IMR-90 (cell line): ENCODE results near the gene CPHXL2. TPM values are rescaled to one million over a fixed set of nuclear protein-coding genes. Genes with fewer than 3 reads are reported as not detected.

Experiments
- ATAC-seq: fragments of 200-7000 bp; cut with Tn5 transposase; 2 replicates; pipeline ENCODE4 v1.9.1; 2020; ENCODE audit warnings: low read depth, mild to moderate bottlenecking, moderate library complexity
- BruUV-seq: library from RNA; stranded (reverse); fragments of 400-500 nt; replicated peaks from 2 replicates; lab custom pipeline; 2021; lab: Mats Ljungman, UMichigan
- CTCF ChIA-PET: fragments of 300-600 bp; formaldehyde crosslinking; extraction: SDS; loops from one replicate; lab custom pipeline; 2021; ENCODE audit warnings: antibody characterized with exemption; lab: Yijun Ruan, JAX
- POLR2A ChIA-PET: fragments of 300-600 bp; sonication (Branson Sonifier 250); formaldehyde crosslinking; loops from one replicate; lab custom pipeline; 2022; ENCODE audit warnings: antibody characterized with exemption; ENCODE audit not compliant: unreplicated experiment; lab: Charles Lee
- DNase-seq: peaks from one replicate; pipeline ENCODE4 v3.0.0; 2013
- H2AFZ ChIP-seq: replicated peaks from 2 replicates; pipeline ENCODE3; 2013; ENCODE audit warnings: low read length, mild to moderate bottlenecking; ENCODE audit not compliant: poor library complexity
- H2AK5ac ChIP-seq: 2 replicates; pipeline ENCODE4 v1.6.1; 2013; ENCODE audit warnings: low read depth, low read length, inconsistent platforms
- H2AK9ac ChIP-seq: replicated peaks from 2 replicates; pipeline ENCODE3; 2013; ENCODE audit warnings: mild to moderate bottlenecking, low read depth, low read length, moderate library complexity; ENCODE audit not compliant: poor library complexity
- H2BK120ac ChIP-seq: 2 replicates; pipeline ENCODE4 v1.6.1; 2013; ENCODE audit warnings: low read depth, low read length, inconsistent platforms
- H2BK15ac ChIP-seq: 3 replicates; pipeline ENCODE4 v1.6.1; 2013; ENCODE audit warnings: low read depth, low read length, inconsistent platforms
- H2BK20ac ChIP-seq: 2 replicates; pipeline ENCODE4 v1.6.1; 2013; ENCODE audit warnings: low read depth, mild to moderate bottlenecking, inconsistent platforms, low read length, moderate library complexity
- H2BK5ac ChIP-seq: 2 replicates; pipeline ENCODE4 v1.6.1; 2013; ENCODE audit warnings: mild to moderate bottlenecking, low read depth, low read length, inconsistent platforms; ENCODE audit not compliant: poor library complexity, severe bottlenecking
- H3K14ac ChIP-seq: replicated peaks from 2 replicates; pipeline ENCODE4 v1.6.1; 2013; ENCODE audit warnings: low read depth, low read length, inconsistent platforms
- H3K18ac ChIP-seq: 2 replicates; pipeline ENCODE4 v1.6.1; 2013; ENCODE audit warnings: low read depth, low read length, control low read depth
- H3K23ac ChIP-seq: 2 replicates; pipeline ENCODE4 v1.6.1; 2013; ENCODE audit warnings: low read depth, low read length, inconsistent platforms
- H3K27ac ChIP-seq: 2 replicates; pipeline ENCODE4 v1.5.1; 2013; ENCODE audit warnings: mild to moderate bottlenecking, control low read depth, low read length; ENCODE audit not compliant: insufficient read depth
- H3K27me3 ChIP-seq: 2 replicates; pipeline ENCODE4 v1.6.1; 2013; ENCODE audit warnings: low read length; ENCODE audit not compliant: control insufficient read depth, insufficient read depth
- H3K36me3 ChIP-seq: 2 replicates; pipeline ENCODE4 v1.6.1; 2013; ENCODE audit warnings: low read length, mixed read lengths; ENCODE audit not compliant: control insufficient read depth, insufficient read depth
- H3K4ac ChIP-seq: 2 replicates; pipeline ENCODE4 v1.6.1; 2013; ENCODE audit warnings: low read depth, low read length, inconsistent platforms
- H3K4me1 ChIP-seq: 2 replicates; pipeline ENCODE4 v1.6.1; 2013; ENCODE audit warnings: low read length, mixed read lengths; ENCODE audit not compliant: control insufficient read depth, insufficient read depth
- H3K4me2 ChIP-seq: 2 replicates; pipeline ENCODE4 v1.6.1; 2013; ENCODE audit warnings: low read depth, mild to moderate bottlenecking, control low read depth, low read length, moderate library complexity
- H3K4me3 ChIP-seq: 2 replicates; pipeline ENCODE4 v1.5.1; 2013; ENCODE audit warnings: low read depth, mild to moderate bottlenecking, control low read depth, low read length, moderate library complexity; ENCODE audit not compliant: insufficient read depth
- H3K56ac ChIP-seq: 2 replicates; pipeline ENCODE4 v1.6.1; 2013; ENCODE audit warnings: low read length, inconsistent platforms; ENCODE audit not compliant: insufficient read depth; ENCODE audit errors: extremely low read depth
- H3K79me1 ChIP-seq, 2 experiments: 2 replicates each; pipeline ENCODE4 v1.6.1; 2013; ENCODE audit warnings: low read length in 2 of 2, inconsistent platforms in 1 of 2, low read depth in 1 of 2
- H3K9ac ChIP-seq: 2 replicates; pipeline ENCODE4 v1.6.1; 2013; ENCODE audit warnings: low read depth, low read length, control low read depth
- H3K9me1 ChIP-seq: 2 replicates; pipeline ENCODE4 v1.6.1; 2013; ENCODE audit warnings: low read length, inconsistent platforms; ENCODE audit not compliant: insufficient read depth
- H3K9me3 ChIP-seq: 2 replicates; pipeline ENCODE4 v1.6.1; 2013; ENCODE audit warnings: low read length; ENCODE audit not compliant: control insufficient read depth, insufficient read depth
- H4K20me1 ChIP-seq: 2 replicates; pipeline ENCODE4 v1.6.1; 2013; ENCODE audit warnings: low read length, inconsistent platforms; ENCODE audit not compliant: insufficient read depth
- H4K5ac ChIP-seq: 2 replicates; pipeline ENCODE4 v1.6.1; 2013; ENCODE audit warnings: mild to moderate bottlenecking, low read depth, low read length, control low read depth
- H4K8ac ChIP-seq, 2 experiments: 2 replicates each; pipeline ENCODE4 v1.6.1; 2013; ENCODE audit warnings: low read depth in 2 of 2, low read length in 2 of 2, control low read depth in 1 of 2, inconsistent platforms in 1 of 2
- H4K91ac ChIP-seq: 2 replicates; pipeline ENCODE4 v1.6.1; 2013; ENCODE audit warnings: low read depth, low read length, inconsistent platforms; ENCODE audit not compliant: insufficient read depth
- CEBPB ChIP-seq: IDR thresholded peaks from 2 replicates; pipeline ENCODE4 v1.6.1; 2012; ENCODE audit warnings: low read depth, low read length, improper control_type of control experiment
- CHD1 ChIP-seq: IDR thresholded peaks from 2 replicates; pipeline ENCODE4 v1.6.1; 2012; ENCODE audit warnings: low read depth, low read length, improper control_type of control experiment
- FOS ChIP-seq: fragments of 150-350 bp; IDR thresholded peaks from 2 replicates; pipeline ENCODE4 v1.6.1; 2016; ENCODE audit warnings: low read depth, low read length
- WGBS, 2 experiments: methylation state at CpG; one replicate each; pipeline versions ENCODE4 v1.1.5 to v1.1.7; 2013; ENCODE audit warnings: missing lambda C conversion rate in 2 of 2; ENCODE audit not compliant: insufficient read length in 1 of 2; ENCODE audit errors: extremely low coverage in 2 of 2; 5-methylcytosine and 5-hydroxymethylcytosine counted together
- dilution Hi-C: fragments of 300-500 bp; cut with HindIII; formaldehyde crosslinking; loops from one replicate; pipeline ENCODE4 v1.14.3; 2018; ENCODE audit warnings: low sequenced_read_pairs; ENCODE audit not compliant: unreplicated experiment
- in situ Hi-C: fragments of 300-500 bp; cut with MboI; formaldehyde crosslinking; loops from 3 replicates; pipeline ENCODE4 v1.14.3; 2019; ENCODE audit warnings: low sequenced_read_pairs, inconsistent platforms, mixed read lengths
- intact Hi-C: fragments of 100-400 bp; cut with micrococcal nuclease; formaldehyde crosslinking; loops from 2 replicates; pipeline ENCODE4 v1.10.0; 2022
- polyA plus RNA-seq, 3 experiments: library from polyadenylated mRNA; depleted of rRNA; stranded (reverse); fragments of >200 nt; gene quantifications; 2 replicates each; pipeline ENCODE4 v1.2.3, GENCODE V29; 2012; ENCODE audit warnings: low replicate concordance in 1 of 3
- total RNA-seq: library from RNA; depleted of rRNA; stranded (reverse); fragments of >200 nt; gene quantifications from 2 replicates; pipeline ENCODE4 v1.2.3, GENCODE V29; 2012

CPHXL2 gene
- total and polyA plus RNA-seq, 2 of the 4 experiments (the other 2 are of a cell fraction) = not detected

DNA sequence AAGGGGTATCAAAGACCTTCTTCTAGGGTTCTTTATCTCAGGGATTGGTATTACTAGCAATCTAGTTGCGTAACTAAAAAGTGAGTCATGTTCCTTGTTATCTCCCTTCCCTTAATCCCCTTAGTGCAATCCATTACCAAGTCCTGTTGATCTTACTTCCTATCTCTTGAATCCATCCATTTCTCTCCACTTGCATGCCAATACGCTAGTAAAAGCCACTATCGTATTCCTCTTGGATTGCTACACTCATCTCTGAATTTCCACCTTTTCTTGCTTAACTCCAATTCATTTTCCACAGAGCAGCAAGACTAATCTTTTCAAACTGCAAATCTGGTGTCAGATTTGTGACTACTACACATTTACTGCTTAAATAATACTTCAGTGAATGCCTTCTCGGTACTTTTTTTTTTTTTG lies 51.9 kb downstream of the CPHXL2 start:
- Histone ChIP-seq H3K9me1 (no peaks in the 10 kb centered on the region), H4K5ac (no peak overlapping the region), H3K14ac (no peak overlapping the region), H3K27me3 (no peaks in the 10 kb centered on the region), H3K9ac (no peak overlapping the region), H2BK120ac (no peak overlapping the region), H3K23ac (no peak overlapping the region), H4K8ac (no peak overlapping the region), H3K4me3 (no peak overlapping the region), H3K79me1 (peaks cover 13 to 23% of the 10 kb centered on the region in 2 experiments), H2BK20ac (no peak overlapping the region), H3K4me1 (peaks cover 5% of the 10 kb centered on the region), H3K36me3 (peaks cover 41% of the 10 kb centered on the region), H3K27ac (no peak overlapping the region), H2BK15ac (no peak overlapping the region), H3K4me2 (no peak overlapping the region), H2AK9ac (no peak overlapping the region), H2AFZ (no peak overlapping the region), H3K4ac (no peak overlapping the region), H4K20me1 (no peaks in the 10 kb centered on the region), H3K9me3 (no peaks in the 10 kb centered on the region), H3K18ac (no peak overlapping the region), H2BK5ac (no peak overlapping the region), H3K56ac (no peak overlapping the region), H2AK5ac (no peak overlapping the region), H4K91ac (no peak overlapping the region)
- intact Hi-C loops (loop anchor here (10.0 kb wide), 2 partner anchors 160 to 430 kb away; partner anchors contain the start of gene TMEM170A), in situ Hi-C loops (no loop called here), dilution Hi-C loops (no loop called here)
- peak; percentile 63 for DNase-seq
- ChIA-PET POLR2A (no interaction called here), CTCF (no interaction called here)
- peak; percentile 92 for TF ChIP-seq CEBPB
- no peak for TF ChIP-seq CHD1
- TF ChIP-seq FOS = peak; percentile 32; the same call in 1 of the 2 replicates
- BruUV-seq = no TSS peak
- WGBS, 2 experiments = no CpG with 5 or more reads among the region's 4 CpGs
- ATAC-seq = no peak
